Ishikawa (cell line): ENCODE measurements around the gene SDR42E2.

Source experiments
- CEBPB ChIP-seq: IDR thresholded peaks from 2 replicates; pipeline ENCODE4 v1.6.1; 2012
- CREB1 ChIP-seq: IDR thresholded peaks from 2 replicates; pipeline ENCODE4 v1.6.1; 2012; ENCODE audit warnings: low read depth
- EGR1 ChIP-seq: IDR thresholded peaks from 2 replicates; pipeline ENCODE4 v1.6.1; 2012
- EP300 ChIP-seq: IDR thresholded peaks from 2 replicates; pipeline ENCODE4 v1.6.1; 2012; ENCODE audit warnings: borderline replicate concordance
- FOXM1 ChIP-seq: IDR thresholded peaks from 2 replicates; pipeline ENCODE4 v1.6.1; 2012; ENCODE audit warnings: low read depth, borderline replicate concordance
- MAX ChIP-seq: IDR thresholded peaks from 2 replicates; pipeline ENCODE4 v1.6.1; 2012
- NFIC ChIP-seq: IDR thresholded peaks from 2 replicates; pipeline ENCODE4 v1.6.1; 2012
- RAD21 ChIP-seq: IDR thresholded peaks from 2 replicates; pipeline ENCODE4 v1.6.1; 2012; ENCODE audit warnings: low read depth
- REST ChIP-seq: IDR thresholded peaks from 2 replicates; pipeline ENCODE4 v1.6.1; 2012; ENCODE audit warnings: low read depth, mild to moderate bottlenecking
- TAF1 ChIP-seq: IDR thresholded peaks from 2 replicates; pipeline ENCODE4 v1.6.1; 2012; ENCODE audit warnings: low read depth, mild to moderate bottlenecking
- TCF12 ChIP-seq: IDR thresholded peaks from 2 replicates; pipeline ENCODE4 v1.6.1; 2012; ENCODE audit warnings: low read depth
- TEAD4 ChIP-seq: IDR thresholded peaks from 2 replicates; pipeline ENCODE4 v1.6.1; 2012
- USF1 ChIP-seq: IDR thresholded peaks from 2 replicates; pipeline ENCODE4 v1.6.1; 2012
- YY1 ChIP-seq: IDR thresholded peaks from 2 replicates; pipeline ENCODE4 v1.6.1; 2012; ENCODE audit warnings: low read depth
- ZBTB7A ChIP-seq: IDR thresholded peaks from 2 replicates; pipeline ENCODE4 v1.6.1; 2012; ENCODE audit warnings: low read depth

SDR42E2 gene

GRCh38 chr16:22232277-22233036, 70.2 kb downstream of the SDR42E2 start:
- TF ChIP-seq CEBPB = peak; percentile 88
- no peak for TF ChIP-seq CREB1
- peak; percentile 94 for TF ChIP-seq TCF12
- no peak for TF ChIP-seq TAF1
- peak; percentile 99 for TF ChIP-seq NFIC
- TF ChIP-seq FOXM1 = peak; percentile 55; the same call in 1 of the 2 replicates
- 0 out of 2 replicates have a peak, but pooled peaks have one; percentile 1 for TF ChIP-seq USF1
- peak; percentile 81 for TF ChIP-seq EP300
- peak; percentile 78 for TF ChIP-seq YY1
- peak; percentile 83 for TF ChIP-seq TEAD4
- TF ChIP-seq RAD21 = peak; percentile 31; the same call in 1 of the 2 replicates
- peak; percentile 59; the same call in 1 of the 2 replicates for TF ChIP-seq MAX
- no peak for TF ChIP-seq EGR1
- no peak for TF ChIP-seq ZBTB7A
- TF ChIP-seq REST = no peak

GRCh38 chr16:22233037-22233372, 70.7 kb downstream of the SDR42E2 start:
- TF ChIP-seq RAD21 (no peak), CREB1 (0 out of 2 replicates have a peak, but pooled peaks have one; percentile 19)

- TF ChIP-seq TCF12 (no peak), CEBPB (peak; percentile 71)
Observed at GRCh38 chr16:22235839-22236745, 73.8 kb downstream of the SDR42E2 start.

- TF ChIP-seq NFIC = no peak
- TF ChIP-seq CREB1 = no peak
- no peak for TF ChIP-seq TAF1
- TF ChIP-seq MAX = no peak
- no peak for TF ChIP-seq USF1
- no peak for TF ChIP-seq EGR1
- TF ChIP-seq TCF12 = no peak
- no peak for TF ChIP-seq REST
- TF ChIP-seq YY1 = no peak
- no peak for TF ChIP-seq TEAD4
- TF ChIP-seq CEBPB = no peak
Observed at GRCh38 chr16:22239131-22239805, 77.0 kb downstream of the SDR42E2 start.

- no peak for TF ChIP-seq EGR1
- no peak for TF ChIP-seq TCF12
- TF ChIP-seq CEBPB = no peak
- no peak for TF ChIP-seq NFIC
- no peak for TF ChIP-seq CREB1
- TF ChIP-seq USF1 = no peak
- no peak for TF ChIP-seq FOXM1
- TF ChIP-seq ZBTB7A = no peak
- TF ChIP-seq REST = no peak
- TF ChIP-seq YY1 = no peak
- TF ChIP-seq MAX = no peak
- TF ChIP-seq TAF1 = no peak
- no peak for TF ChIP-seq RAD21
- no peak for TF ChIP-seq TEAD4
- TF ChIP-seq EP300 = no peak
Observed at GRCh38 chr16:22240023-22240710, 77.9 kb downstream of the SDR42E2 start.
